ENCODE data around the gene PRPH. TPM values are rescaled to one million over a fixed set of nuclear protein-coding genes. Genes with fewer than 3 reads are reported as not detected.
"Not testable (repeated sequence)": the region's sequence is repeated elsewhere in the genome, so short reads cannot be mapped to it uniquely, and the experiment has no call there.

PRPH gene
- polyA plus RNA-seq, 2 of the 4 experiments (the other 2 are of a cell fraction) = 0.50 to 1.7 TPM

GRCh38 chr12:49269191-49269590, 25.8 kb upstream of the PRPH start:
- Histone ChIP-seq H3K4me2 (peak overlapping the region; percentile 94), H3K4me1 (peaks cover 44% of the 10 kb centered on the region), H3K4me3 (peak overlapping the region; percentile 23), H3K27ac (peak overlapping the region in 1 of 2 experiments; percentile 100; a peak in 3 of 6 replicates)
- not testable (repeated sequence) for H3K9me3 ChIP-seq; FAIRE-seq; ATAC-seq; DNase-seq (ENCODE audit: low read depth in 1 of 2, low spot score in 1 of 2); TF ChIP-seq FOSL2 (IDR thresholded peaks at IDR 0.05)
- TF ChIP-seq TP53 (CRISPR knock-in tag; IDR thresholded peaks at IDR 0.05) (peak; percentile 50; the same call in 1 of the 2 replicates), FOSL2 (CRISPR knock-in tag; IDR thresholded peaks at IDR 0.05) (peak; percentile 50)
- WGBS (ENCODE audit: missing lambda C conversion rate) = 45% methylated on average over 6 of the region's 6 CpGs
- CTCF ChIA-PET = interaction anchor here (1.9 to 15.0 kb wide), 2 partner anchors 8 to 22 kb away, joined by 5 to 164 read pairs; partner anchors contain the start of gene PRPH
- POLR2A ChIA-PET = interaction anchor here (0.6 to 1.4 kb wide), 6 partner anchors 28 to 473 kb away, joined by 3 to 5 read pairs (median 3); partner anchors contain the start of genes TROAP and TUBA1B

- no peak overlapping the region for H3K4me3 ChIP-seq
- POLR2A ChIA-PET = interaction anchor here (0.6 to 0.7 kb wide), 2 partner anchors 38 to 446 kb away, joined by 3 to 9 read pairs; no protein-coding TSS in a partner anchor
- CTCF ChIA-PET = interaction anchor here (0.6 to 1.9 kb wide), 7 partner anchors 9 to 74 kb away, joined by 3 to 5 read pairs (median 3); no protein-coding TSS in a partner anchor
Measured at GRCh38 chr12:49272790-49273725, 21.9 kb upstream of the PRPH start.

More at GRCh38 chr12:49272790-49273725, 21.9 kb upstream of the PRPH start:
- H3K27ac ChIP-seq = no peak overlapping the region
- H3K4me2 ChIP-seq = no peak overlapping the region
- DNase-seq (ENCODE audit: low read depth in 1 of 2, low spot score in 1 of 2) = no peak
- TF ChIP-seq BCL3 (IDR thresholded peaks at IDR 0.05) (0 out of 3 replicates have a peak, but pooled peaks have one; percentile 1), RAD21 (conservative IDR thresholded peaks at IDR 0.05 in 1 of 2, IDR thresholded peaks at IDR 0.05 in 1 of 2) (no peak), E2F6 (IDR thresholded peaks at IDR 0.05; ENCODE audit: borderline replicate concordance, low read depth) (no peak), POLR2AphosphoS2 (conservative IDR thresholded peaks at IDR 0.05; ENCODE audit: low read length) (no peak), TP53 (CRISPR knock-in tag; IDR thresholded peaks at IDR 0.05) (no peak), TFCP2L1 (CRISPR knock-in tag; IDR thresholded peaks at IDR 0.05) (0 out of 2 replicates have a peak, but pooled peaks have one; percentile 33), RFX5 (IDR thresholded peaks at IDR 0.05) (no peak), HMGXB4 (CRISPR knock-in tag; IDR thresholded peaks at IDR 0.05; ENCODE audit: borderline replicate concordance) (no peak), POLR2A (IDR thresholded peaks at IDR 0.05; ENCODE audit: low read length) (no peak), HOXB5 (CRISPR knock-in tag; IDR thresholded peaks at IDR 0.05) (no peak)
- TF ChIP-seq, protein P1, sequence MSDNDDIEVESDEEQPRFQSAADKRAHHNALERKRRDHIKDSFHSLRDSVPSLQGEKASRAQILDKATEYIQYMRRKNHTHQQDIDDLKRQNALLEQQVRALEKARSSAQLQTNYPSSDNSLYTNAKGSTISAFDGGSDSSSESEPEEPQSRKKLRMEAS (IDR thresholded peaks at IDR 0.05) = 0 out of 2 replicates have a peak, but pooled peaks have one; percentile 12
- no peak for ATAC-seq
- H3K9me3 ChIP-seq = no peaks in the 10 kb centered on the region
- FAIRE-seq = no peak
- peaks cover 30% of the 10 kb centered on the region for H3K4me1 ChIP-seq
- 89% methylated on average over 16 of the region's 16 CpGs for WGBS (ENCODE audit: missing lambda C conversion rate)

All from A549 (cell line).